C4-2B (cell line): ENCODE results near the gene ZFTA.

ENCODE experiments used
- H3K27ac ChIP-seq: fragments of 450-650 bp; 2 replicates; pipeline ENCODE4 v1.5.1; 2017
- ZFX ChIP-seq: fragments of 450-650 bp; IDR thresholded peaks from 2 replicates; pipeline ENCODE4 v1.6.1; 2017
- TF ChIP-seq, protein P1 (sequence below): fragments of 450-650 bp; conservative IDR thresholded peaks from 2 replicates; pipeline ENCODE4 v1.5.1; 2017; ENCODE audit warnings: mild to moderate bottlenecking

Gene ZFTA

DNA sequence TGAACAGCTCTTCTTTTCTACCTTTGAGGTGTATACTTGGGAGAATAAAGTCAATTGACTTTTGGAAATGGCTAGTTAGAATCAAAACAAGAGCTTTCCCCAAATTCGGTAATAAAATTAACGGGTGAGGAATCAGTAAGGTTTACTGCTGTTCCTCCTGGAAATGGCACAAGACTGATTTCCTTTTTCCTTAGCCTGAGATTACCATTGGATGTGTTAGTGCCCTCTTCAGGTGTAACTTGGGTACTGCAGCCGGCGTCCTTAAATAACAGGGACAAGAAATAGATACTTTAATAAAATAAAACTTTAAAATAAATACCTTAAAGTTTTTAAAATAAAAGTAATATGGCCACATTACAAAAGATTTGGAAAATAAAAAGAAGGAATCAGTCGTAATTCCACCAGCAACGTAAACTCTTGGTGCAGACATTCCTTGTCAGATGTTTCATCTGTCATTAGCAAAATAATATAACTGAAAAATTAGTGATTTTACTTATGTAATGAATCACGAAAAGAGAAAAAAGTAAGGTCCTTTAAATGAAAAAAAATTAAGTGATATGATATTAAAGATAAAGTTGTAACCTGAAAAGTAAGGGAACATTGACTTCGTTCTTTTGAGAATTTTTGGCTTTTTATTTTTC is 29.7 kb downstream of the ZFTA start:
- no peak overlapping the region for H3K27ac ChIP-seq
- TF ChIP-seq ZFX = no peak
- TF ChIP-seq, protein P1, sequence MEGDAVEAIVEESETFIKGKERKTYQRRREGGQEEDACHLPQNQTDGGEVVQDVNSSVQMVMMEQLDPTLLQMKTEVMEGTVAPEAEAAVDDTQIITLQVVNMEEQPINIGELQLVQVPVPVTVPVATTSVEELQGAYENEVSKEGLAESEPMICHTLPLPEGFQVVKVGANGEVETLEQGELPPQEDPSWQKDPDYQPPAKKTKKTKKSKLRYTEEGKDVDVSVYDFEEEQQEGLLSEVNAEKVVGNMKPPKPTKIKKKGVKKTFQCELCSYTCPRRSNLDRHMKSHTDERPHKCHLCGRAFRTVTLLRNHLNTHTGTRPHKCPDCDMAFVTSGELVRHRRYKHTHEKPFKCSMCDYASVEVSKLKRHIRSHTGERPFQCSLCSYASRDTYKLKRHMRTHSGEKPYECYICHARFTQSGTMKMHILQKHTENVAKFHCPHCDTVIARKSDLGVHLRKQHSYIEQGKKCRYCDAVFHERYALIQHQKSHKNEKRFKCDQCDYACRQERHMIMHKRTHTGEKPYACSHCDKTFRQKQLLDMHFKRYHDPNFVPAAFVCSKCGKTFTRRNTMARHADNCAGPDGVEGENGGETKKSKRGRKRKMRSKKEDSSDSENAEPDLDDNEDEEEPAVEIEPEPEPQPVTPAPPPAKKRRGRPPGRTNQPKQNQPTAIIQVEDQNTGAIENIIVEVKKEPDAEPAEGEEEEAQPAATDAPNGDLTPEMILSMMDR = peak; percentile 98

DNA sequence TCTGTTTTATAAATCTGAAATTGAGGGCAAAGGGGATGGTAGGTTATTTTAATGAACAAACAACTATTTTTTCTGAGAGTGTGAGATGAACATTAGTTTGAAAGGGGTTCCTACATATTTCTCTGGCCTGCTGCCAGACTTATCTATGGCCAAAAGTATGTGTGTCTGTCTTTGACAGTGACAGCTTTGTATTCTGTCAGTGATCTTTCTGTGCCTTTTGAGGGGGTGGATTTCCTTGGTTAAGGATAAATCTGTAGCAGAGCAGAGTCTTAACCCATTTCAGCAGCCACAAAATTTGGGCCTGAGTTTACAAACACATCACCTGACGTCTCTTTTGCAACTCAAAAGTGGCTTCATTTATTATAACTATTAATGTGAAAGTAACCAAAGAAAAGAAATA is 30.9 kb downstream of the ZFTA start:
- no peak overlapping the region for H3K27ac ChIP-seq
- no peak for TF ChIP-seq ZFX
- TF ChIP-seq, protein P1 = no peak

DNA sequence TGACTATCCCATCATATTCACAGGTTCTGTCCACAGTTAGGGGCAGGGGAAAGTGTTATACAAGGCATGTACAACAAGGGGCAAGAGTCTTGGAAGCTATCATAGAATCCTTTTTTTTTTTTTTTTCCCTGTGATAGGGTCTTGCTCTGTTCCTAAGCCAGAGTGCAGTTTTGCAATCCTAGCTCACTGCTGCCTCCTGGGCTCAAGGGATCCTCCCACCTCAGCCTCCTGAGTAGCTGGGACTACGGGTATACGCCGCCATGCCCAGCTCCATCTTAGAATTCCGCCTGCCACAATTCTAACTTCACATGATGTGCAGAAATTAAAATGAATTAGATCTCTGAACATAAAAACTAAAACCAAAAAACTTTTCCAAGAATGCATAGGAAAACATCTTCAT is 31.7 kb downstream of the ZFTA start:
- TF ChIP-seq, protein P1 = no peak
- no peak for TF ChIP-seq ZFX
- no peak overlapping the region for H3K27ac ChIP-seq

DNA sequence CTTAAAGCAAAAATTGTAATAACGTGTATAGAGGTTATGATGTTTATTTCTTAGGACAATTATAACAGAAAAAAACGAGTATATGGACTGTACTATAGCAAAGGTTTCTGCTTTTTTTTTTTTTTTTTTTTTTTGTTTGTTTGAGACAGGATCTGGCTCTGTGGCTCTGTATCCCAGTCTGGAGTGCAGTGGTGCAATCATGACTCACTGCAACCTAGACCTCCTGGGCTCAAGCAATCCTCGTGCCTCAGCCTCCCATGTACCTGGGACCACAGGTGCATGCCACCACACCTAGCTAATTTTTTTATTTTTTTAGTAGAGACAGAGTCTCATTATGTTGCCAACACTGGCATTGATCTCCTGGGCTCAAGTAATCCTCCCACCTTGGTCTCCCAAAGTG is 39.2 kb downstream of the ZFTA start:
- TF ChIP-seq, protein P1 = no peak
- no peak for TF ChIP-seq ZFX
- no peak overlapping the region for H3K27ac ChIP-seq

DNA sequence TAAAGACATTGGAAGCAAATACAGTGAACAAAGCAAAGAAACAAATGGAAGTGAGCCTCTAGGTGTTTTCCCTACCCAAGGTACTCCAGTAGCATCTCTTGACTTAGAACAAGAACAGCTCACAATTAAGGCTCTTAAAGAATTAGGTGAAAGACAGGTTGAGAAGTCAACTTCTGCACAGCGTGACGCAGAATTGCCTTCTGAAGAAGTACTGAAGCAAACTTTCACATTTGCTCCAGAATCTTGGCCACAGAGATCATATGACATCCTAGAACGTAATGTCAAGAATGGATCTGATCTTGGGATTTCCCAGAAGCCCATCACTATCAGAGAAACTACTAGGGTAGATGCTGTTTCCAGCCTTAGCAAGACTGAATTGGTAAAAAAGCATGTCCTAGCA is 48.0 kb downstream of the ZFTA start:
- H3K27ac ChIP-seq = no peak overlapping the region
- TF ChIP-seq, protein P1 = no peak
- TF ChIP-seq ZFX = no peak

DNA sequence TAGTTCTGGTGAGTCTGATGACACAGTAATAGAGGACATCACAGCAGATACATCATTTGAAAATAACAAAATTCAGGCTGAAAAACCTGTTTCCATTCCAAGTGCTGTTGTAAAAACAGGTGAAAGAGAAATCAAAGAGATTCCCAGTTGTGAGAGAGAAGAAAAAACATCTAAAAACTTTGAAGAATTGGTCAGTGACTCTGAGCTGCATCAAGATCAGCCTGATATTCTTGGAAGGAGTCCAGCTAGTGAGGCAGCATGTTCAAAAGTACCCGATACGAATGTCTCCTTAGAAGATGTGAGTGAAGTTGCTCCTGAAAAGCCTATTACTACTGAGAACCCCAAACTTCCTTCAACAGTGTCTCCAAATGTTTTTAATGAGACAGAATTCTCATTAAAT is 48.6 kb downstream of the ZFTA start:
- no peak overlapping the region for H3K27ac ChIP-seq
- TF ChIP-seq, protein P1 = no peak
- no peak for TF ChIP-seq ZFX

DNA sequence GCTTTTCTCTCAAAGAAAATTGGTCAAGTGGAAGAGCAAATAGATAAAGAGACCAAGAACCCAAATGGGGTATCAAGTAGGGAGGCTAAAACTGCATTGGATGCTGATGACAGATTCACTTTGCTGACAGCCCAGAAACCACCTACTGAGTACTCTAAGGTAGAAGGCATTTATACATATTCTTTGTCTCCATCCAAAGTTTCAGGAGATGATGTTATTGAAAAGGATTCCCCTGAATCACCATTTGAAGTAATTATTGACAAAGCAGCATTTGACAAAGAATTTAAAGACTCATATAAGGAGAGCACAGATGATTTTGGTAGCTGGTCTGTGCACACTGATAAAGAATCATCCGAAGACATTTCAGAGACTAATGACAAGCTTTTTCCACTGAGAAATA is 49.6 kb downstream of the ZFTA start:
- no peak overlapping the region for H3K27ac ChIP-seq
- TF ChIP-seq ZFX = no peak
- TF ChIP-seq, protein P1 = no peak
